ENCODE results near the gene UGT2A2.

UGT2A2 gene

DNA sequence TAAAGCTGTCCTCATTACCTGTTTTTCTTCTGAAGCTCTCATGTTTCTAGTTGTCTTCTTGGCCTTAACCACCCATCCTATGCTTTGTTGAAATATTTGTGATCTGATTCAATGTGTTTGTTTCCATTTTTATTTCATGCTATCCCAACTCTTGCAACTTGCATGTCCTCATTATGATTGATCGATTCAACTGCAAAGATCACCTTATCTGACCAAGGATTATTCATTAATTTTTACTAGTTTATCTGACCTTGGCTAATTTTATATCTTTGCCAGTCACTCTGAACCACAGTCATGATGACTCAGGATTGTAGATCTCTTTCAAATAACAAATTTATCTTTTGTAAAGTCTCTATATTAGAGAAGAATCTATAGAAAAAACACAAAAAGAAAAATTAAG, 70.7 kb downstream of the UGT2A2 start:
- DNase-seq: no peak

DNA sequence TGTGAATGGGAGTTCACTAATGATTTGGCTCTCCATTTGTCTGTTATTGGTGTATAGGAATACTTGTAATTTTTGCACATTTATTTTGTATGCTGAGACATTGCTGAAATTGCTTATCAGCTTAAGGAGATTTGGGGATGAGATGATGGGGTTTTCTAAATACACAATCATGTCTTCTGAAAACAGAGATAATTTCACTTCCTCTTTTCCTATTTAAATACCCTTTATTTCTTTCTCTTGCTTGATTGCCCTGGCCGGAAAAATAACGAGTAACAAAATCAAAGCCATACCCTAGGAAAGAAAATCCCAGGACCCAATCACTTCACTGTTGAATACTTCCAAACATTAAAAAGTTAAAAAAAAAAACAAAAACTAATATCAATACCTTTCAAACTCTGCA, 76.0 kb downstream of the UGT2A2 start:
- no peak for DNase-seq

DNA sequence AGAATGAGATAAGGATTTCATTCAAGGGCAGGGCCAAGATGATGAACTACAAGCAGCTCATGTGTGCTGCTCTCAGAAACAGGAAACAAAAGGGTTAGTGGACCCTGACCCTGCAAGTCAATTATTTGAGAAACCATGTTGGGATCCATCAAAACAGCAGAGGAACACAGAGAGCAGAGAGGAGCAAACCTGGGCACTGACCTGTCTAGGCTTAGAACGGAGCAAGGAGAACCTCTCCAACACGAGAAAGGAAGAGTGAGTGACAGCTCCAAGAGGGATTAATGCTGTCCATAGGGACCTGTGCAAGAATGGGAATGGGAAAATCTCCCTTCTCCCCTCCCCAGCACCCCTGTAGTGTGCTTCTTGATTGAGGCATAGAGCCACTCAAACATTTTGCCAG, 89.8 kb downstream of the UGT2A2 start:
- no peak for DNase-seq

GRCh38 chr4:69546134-69546765, 93.2 kb downstream of the UGT2A2 start:
- DNase-seq: no peak
